Measurements from ENCODE around the gene LAIR1. TPM values are rescaled to one million over a fixed set of nuclear protein-coding genes. Genes with fewer than 3 reads are reported as not detected.

LAIR1 gene
- polyA plus RNA-seq, 1 donor (not counting 4 experiments of a cell fraction or from before 2014, with no cell fraction given), result not detected

GRCh38 chr19:54400913-54401312 is 36.2 kb upstream of the LAIR1 start:
- Histone ChIP-seq H3K9ac (ENCODE audit: control insufficient read depth, extremely low read depth, insufficient read depth, low read length) (no peak overlapping the region), H3K4me3 (ENCODE audit: control insufficient read depth in 2 of 3, extremely low read depth in 1 of 3, insufficient read depth in 2 of 3, low read depth in 1 of 3, low read length in 3 of 3) (no peak overlapping the region), H3K4me2 (ENCODE audit: control insufficient read depth, extremely low read depth, insufficient read depth, low read depth, low read length) (no peak overlapping the region), H3K9me3 (ENCODE audit: control insufficient read depth, low read depth, low read length) (no peaks in the 10 kb centered on the region), H3K9me1 (ENCODE audit: control insufficient read depth, extremely low read depth, insufficient read depth, low read length) (no peaks in the 10 kb centered on the region), H4K20me1 (ENCODE audit: control insufficient read depth, extremely low read depth, insufficient read depth, low read length) (no peaks in the 10 kb centered on the region), H3K36me3 (ENCODE audit: control insufficient read depth in 2 of 2, extremely low read depth in 1 of 2, insufficient read depth in 2 of 2, low read length in 2 of 2) (no peaks in the 10 kb centered on the region), H3K27me3 (ENCODE audit: control insufficient read depth, extremely low read depth, insufficient read depth, low read length) (no peaks in the 10 kb centered on the region), H2AFZ (ENCODE audit: control insufficient read depth, low read length) (no peak overlapping the region), H3K4me1 (ENCODE audit: control insufficient read depth, extremely low read depth, insufficient read depth, low read length) (no peaks in the 10 kb centered on the region), H3K79me2 (ENCODE audit: control insufficient read depth, insufficient read depth, low read length) (no peaks in the 10 kb centered on the region), H3K27ac (ENCODE audit: control insufficient read depth, insufficient read depth, low read length) (no peak overlapping the region)
- FAIRE-seq (no peak), DNase-seq (ENCODE audit: low read depth, low spot score) (no peak)
- dilution Hi-C loops (cut with MboI; ENCODE audit: extremely low pct_ligation_motif_present, low sequenced_read_pairs), result no loop called here
- TF ChIP-seq EZH2 (IDR thresholded peaks at IDR 0.05; ENCODE audit: low read length), result no peak
- no peak for TF ChIP-seq CTCF (optimal IDR thresholded peaks at IDR 0.05 in 1 of 3, IDR thresholded peaks at IDR 0.05 in 1 of 3, conservative IDR thresholded peaks at IDR 0.05 in 1 of 3; ENCODE audit: extremely low read depth in 1 of 3, insufficient read depth in 2 of 3, low read length in 3 of 3)

GRCh38 chr19:54399189-54399588 is 34.5 kb upstream of the LAIR1 start:
- Histone ChIP-seq H3K36me3 (ENCODE audit: control insufficient read depth in 2 of 2, extremely low read depth in 1 of 2, insufficient read depth in 2 of 2, low read length in 2 of 2) (no peaks in the 10 kb centered on the region), H3K4me3 (ENCODE audit: control insufficient read depth in 2 of 3, extremely low read depth in 1 of 3, insufficient read depth in 2 of 3, low read depth in 1 of 3, low read length in 3 of 3) (no peak overlapping the region), H3K9ac (ENCODE audit: control insufficient read depth, extremely low read depth, insufficient read depth, low read length) (no peak overlapping the region), H3K9me1 (ENCODE audit: control insufficient read depth, extremely low read depth, insufficient read depth, low read length) (no peaks in the 10 kb centered on the region), H3K27me3 (ENCODE audit: control insufficient read depth, extremely low read depth, insufficient read depth, low read length) (no peaks in the 10 kb centered on the region), H3K27ac (ENCODE audit: control insufficient read depth, insufficient read depth, low read length) (no peak overlapping the region), H3K79me2 (ENCODE audit: control insufficient read depth, insufficient read depth, low read length) (no peaks in the 10 kb centered on the region), H4K20me1 (ENCODE audit: control insufficient read depth, extremely low read depth, insufficient read depth, low read length) (no peaks in the 10 kb centered on the region), H3K9me3 (ENCODE audit: control insufficient read depth, low read depth, low read length) (no peaks in the 10 kb centered on the region), H3K4me1 (ENCODE audit: control insufficient read depth, extremely low read depth, insufficient read depth, low read length) (no peaks in the 10 kb centered on the region), H2AFZ (ENCODE audit: control insufficient read depth, low read length) (no peak overlapping the region), H3K4me2 (ENCODE audit: control insufficient read depth, extremely low read depth, insufficient read depth, low read depth, low read length) (no peak overlapping the region)
- no peak for FAIRE-seq
- no peak for DNase-seq (ENCODE audit: low read depth, low spot score)
- TF ChIP-seq EZH2 (IDR thresholded peaks at IDR 0.05; ENCODE audit: low read length) (no peak), CTCF (optimal IDR thresholded peaks at IDR 0.05 in 1 of 3, IDR thresholded peaks at IDR 0.05 in 1 of 3, conservative IDR thresholded peaks at IDR 0.05 in 1 of 3; ENCODE audit: extremely low read depth in 1 of 3, insufficient read depth in 2 of 3, low read length in 3 of 3) (no peak)
- dilution Hi-C loops (cut with MboI; ENCODE audit: extremely low pct_ligation_motif_present, low sequenced_read_pairs), result no loop called here
